ENCODE data around the gene MCIDAS.

The MCIDAS gene

DNA sequence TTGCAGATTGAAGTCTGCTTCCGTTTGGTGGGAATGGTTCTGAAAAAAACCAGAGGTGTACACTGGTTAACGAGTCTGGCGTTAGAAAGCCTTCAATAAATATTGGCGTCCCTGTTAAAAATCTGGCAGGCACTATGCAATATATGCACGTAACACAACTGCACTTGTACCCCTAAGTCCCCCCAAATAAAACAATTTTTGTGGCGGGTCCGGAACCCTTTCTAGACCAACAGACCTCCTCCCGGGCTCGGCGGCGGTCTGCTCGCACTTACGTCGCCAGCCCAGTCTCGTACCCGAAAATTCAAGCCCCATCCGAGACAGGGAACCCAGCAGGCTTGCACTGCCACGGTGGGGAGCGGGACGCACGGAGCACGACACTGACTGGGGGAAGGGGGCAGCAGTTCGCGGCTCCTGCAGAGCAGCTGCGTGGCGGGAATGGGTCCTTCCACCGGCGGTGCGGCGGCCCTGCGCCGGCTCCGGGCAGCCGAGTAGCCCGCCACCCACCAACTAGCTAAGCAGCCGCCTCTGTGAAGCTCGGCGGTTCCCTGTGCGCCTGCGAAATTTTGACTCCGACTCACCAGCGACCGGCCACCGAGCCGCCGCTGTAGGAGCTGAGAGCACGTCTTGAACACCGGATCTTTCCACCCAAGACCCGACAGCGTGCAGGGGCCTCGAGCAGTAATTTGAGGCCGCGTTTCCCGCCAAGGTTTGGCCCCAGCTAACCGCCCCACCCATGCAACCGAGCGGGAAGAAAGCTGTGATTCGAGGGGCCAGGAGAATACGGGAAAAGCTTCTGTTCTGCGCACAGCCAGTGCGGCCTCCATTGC is 3.9 kb downstream of the MCIDAS start:
- DNase-seq (ENCODE audit: low read depth, low spot score) = no peak

DNA sequence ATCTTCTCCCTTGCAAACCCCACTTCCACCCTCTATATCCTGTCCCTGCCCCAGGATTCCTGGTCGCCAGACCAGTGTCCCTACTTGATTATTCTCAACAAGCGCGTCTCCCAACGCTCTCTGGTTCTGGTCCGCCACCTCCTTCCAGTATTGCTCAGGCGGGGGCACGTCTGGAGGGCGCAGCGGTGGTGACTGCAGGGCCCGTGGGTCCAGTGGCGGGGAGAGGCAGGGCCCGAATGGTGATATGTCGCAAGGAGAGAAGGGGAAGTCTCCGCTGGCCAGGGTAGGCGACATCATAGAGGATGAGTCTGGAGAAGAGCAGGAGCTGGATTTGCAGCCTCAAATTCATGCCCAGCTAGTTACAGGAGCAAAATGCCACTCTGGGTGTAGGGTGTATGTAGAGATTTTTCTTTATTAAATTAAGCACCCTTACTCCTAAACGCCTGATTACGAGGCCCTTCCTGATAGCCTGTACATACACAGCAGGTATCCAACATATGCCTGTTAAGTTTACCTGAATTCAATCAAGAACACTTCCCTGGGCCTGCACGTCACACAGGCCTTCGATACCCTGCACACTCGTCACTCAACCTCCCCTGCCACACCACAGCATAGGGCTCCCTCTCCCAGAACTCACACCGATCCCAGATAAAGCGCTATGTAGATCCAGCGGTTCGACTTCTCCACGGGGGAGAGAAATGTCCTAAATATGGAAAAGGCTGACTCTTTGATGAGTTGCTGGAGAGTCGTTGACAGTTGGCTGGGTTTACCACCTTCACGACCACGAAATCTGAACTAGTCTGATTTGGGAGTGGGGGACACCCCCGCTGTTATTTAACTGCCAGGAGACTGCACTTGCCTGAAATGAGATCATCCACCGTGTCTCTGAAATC is 4.8 kb downstream of the MCIDAS start:
- DNase-seq (ENCODE audit: low read depth, low spot score) = no peak

- DNase-seq (ENCODE audit: low read depth, low spot score) = no peak
These were observed 6.5 kb downstream of the MCIDAS start for GRCh38 chr5:55220433-55221185.

GRCh38 chr5:55219770-55220169 is 7.3 kb downstream of the MCIDAS start:
- DNase-seq (ENCODE audit: low read depth, low spot score) = no peak

DNA sequence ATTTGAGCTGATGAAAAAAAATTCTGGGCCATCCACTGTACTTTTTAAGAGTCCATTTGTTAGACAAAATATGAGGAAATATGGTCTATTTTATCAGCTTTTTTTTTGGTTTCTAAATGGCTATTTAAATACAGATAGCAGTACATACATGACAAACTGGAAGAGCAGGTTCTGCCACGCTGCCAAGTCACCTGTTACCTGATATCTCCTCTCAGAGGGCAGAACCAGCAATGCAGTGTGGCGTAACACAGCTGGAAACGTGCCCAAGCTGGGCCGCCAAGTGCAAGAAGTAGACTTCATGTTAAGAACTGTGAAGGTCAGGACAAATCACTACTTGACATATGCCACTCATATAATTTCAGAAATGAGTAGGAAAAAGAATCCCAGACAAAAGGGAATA is 8.1 kb downstream of the MCIDAS start:
- no peak for DNase-seq (ENCODE audit: low read depth, low spot score)

GRCh38 chr5:55211184-55211874 is 15.8 kb downstream of the MCIDAS start:
- no peak for DNase-seq (ENCODE audit: low read depth, low spot score)

- no peak for DNase-seq (ENCODE audit: low read depth, low spot score)
These were observed 22.1 kb downstream of the MCIDAS start for GRCh38 chr5:55205001-55205400.

DNA sequence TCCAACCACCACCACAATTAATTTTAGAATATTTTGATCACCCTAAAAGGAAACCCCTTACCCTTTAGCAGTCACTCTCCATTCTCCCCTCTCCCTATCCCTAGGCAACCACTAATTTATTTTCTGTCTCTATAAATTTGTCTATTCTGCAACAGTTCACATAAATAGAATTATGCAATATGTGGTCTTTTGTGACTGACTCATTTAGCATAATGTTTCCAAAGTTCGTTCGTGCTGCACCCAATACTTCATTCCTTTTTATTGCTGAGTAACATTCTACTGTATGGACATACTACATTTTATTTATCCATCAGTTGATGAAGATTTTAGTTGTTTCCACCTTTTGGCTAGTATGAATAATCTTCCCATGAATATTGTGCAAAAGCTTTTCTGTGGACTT is 36.0 kb downstream of the MCIDAS start:
- no peak for DNase-seq (ENCODE audit: low read depth, low spot score)

DNA sequence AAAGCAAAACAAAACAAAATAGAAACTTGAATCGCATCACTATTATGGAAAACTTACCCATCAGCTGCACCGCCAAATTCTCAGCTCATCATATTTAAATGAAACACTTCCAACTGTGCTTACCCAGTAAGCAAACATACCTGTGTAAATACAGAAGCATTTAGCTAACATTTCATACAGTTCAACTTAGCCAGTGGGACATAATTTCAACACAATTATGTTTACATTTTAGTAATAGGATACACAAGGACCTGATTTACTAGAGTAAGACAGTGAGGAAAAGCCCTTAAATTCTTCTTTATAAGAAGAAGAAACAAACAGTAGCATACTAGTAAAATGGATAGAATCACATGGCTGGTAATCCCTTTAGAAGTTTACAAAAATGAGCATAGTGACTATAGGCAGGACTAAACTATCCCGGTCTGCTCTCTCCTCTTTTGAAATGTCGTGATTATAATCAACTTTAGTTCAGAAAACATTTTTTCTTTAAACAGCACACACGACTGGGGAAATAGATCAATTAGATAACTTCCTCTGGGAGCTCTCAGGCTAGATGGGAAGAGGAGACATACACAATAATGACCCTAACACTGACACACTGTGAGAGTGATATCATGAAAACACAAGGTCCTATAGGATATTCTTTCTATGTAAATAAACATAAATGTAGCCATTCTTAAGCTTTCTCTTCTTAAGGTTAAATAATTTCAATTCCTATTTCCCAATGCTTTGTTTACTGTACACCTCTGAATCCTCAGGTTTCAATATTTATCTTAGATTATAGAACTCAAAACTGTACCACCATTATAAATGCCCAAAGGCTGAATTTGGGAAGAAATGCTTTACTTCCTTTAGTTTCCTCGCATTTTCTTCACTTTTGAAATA is 38.2 kb downstream of the MCIDAS start:
- DNase-seq (ENCODE audit: low read depth, low spot score) = no peak

GRCh38 chr5:55187370-55187769 is 39.7 kb downstream of the MCIDAS start:
- DNase-seq (ENCODE audit: low read depth, low spot score) = no peak

- DNase-seq (ENCODE audit: low read depth, low spot score) = no peak
These were observed 47.1 kb downstream of the MCIDAS start for GRCh38 chr5:55180016-55180415.

- DNase-seq (ENCODE audit: low read depth, low spot score) = no peak
These were observed 50.0 kb downstream of the MCIDAS start for GRCh38 chr5:55177078-55177477.

DNA sequence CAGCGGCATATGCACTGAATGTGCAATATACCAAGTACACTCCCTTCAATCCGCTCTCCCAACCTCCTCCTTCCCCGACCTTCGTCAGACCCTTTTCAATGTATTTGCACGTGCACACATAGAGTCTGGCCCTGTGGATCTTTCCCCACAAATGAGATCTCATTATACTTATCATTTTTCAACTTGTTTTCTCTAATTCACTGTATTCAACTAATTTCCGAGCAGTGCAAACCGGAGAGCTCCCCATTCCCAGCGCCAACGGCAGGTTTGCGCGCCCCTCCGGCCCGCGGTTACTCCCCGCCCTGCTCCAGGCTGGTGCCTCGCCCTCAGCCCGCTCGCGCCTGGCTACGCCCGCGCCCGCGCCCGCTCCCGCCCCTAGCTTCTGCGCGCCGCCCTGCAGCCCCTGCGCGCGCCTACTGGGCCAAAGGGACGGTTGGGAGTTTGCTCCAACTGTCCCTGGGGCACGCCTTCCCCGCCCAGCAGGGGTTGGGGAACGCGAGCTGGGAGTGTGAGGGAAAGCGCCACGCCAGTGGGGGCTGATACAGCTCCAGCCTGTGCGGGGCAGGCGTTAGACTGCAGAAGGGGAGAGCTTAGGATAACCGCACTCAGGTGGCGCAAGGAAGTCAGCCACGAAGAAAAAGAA is 50.8 kb downstream of the MCIDAS start:
- DNase-seq (ENCODE audit: low read depth, low spot score) = no peak

- DNase-seq (ENCODE audit: low read depth, low spot score) = no peak
These were observed 51.3 kb downstream of the MCIDAS start for GRCh38 chr5:55175781-55176175.

GRCh38 chr5:55173687-55174230 is 53.4 kb downstream of the MCIDAS start:
- no peak for DNase-seq (ENCODE audit: low read depth, low spot score)

- DNase-seq (ENCODE audit: low read depth, low spot score) = peak; percentile 44
These were observed 54.0 kb downstream of the MCIDAS start, which contains the start of gene CDC20B for GRCh38 chr5:55172937-55173686. Gene CDC20B (minus strand): TSS chr5:55173177. CDS start chr5:55173000, 177 bp downstream.

DNA sequence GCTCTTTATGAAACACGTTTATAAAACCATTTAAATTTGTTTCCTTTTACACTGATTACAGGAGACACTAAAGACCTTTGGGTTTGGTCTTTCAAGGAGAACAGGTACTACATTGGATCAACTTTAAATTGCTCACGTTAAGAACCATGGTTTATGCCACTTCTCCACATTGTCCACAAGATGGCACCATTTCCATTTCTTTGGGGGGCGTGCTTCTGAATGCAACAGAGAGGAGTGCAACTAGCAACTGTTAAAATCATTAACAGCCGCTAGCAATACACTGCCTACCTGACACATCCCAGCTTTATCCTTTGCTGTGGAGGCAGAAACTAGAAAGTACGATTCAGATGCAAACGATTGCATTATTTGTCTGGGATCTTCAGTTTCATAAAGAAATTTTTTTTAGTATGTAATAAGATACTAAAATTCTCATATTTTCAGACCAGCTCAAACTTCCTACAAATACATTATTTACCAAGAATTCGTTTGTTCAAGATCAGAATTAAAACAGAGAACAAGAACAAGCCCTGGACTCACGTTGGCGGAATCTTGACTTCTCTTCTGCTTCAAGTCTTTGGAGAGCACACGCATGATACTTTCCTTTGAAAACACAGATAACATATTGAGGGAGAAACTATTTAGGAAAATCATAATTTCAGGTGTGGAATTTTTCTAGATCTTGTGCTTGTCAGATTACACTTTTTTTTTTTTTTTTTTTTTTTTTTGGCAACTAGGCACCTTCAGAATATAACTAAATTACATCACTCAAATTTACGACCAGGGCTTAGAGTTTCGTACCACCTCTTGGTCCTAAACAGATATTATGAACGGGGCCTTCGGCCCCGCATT is 54.8 kb downstream of the MCIDAS start:
- DNase-seq (ENCODE audit: low read depth, low spot score) = peak; percentile 19

DNA sequence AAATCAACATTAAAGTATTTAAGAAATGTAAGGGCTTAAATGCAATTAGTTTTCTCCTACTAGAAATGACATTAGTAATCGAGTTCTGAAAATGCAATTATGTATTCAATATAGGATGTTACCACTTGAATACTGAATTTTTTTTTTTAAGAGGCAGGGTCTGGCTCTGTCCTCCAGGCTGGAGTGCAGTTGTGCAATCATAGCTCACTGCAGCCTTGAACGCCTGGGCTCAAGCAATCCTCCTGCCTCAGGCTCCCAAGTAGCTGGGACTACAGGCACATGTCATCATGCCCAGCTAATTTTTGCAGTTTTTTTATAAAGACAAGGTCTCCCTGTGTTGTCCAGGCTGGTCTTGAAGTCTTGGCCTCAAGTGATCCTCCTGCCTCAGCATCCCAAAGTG is 55.6 kb downstream of the MCIDAS start:
- no peak for DNase-seq (ENCODE audit: low read depth, low spot score)
